Occipital lobe (tissue), 2 donors: ENCODE data around the gene NHSL2. TPM values are rescaled to one million over a fixed set of nuclear protein-coding genes. Genes with fewer than 3 reads are reported as not detected.

Experiments
- DNase-seq: peaks from one replicate; lab custom pipeline; 2025; lab: John Stamatoyannopoulos, UW
- total RNA-seq: library from RNA; depleted of rRNA; stranded (reverse); fragments of >200 nt; gene quantifications from one replicate; pipeline ENCODE4 v1.2.3, GENCODE V29; 2014

Gene NHSL2
- total RNA-seq, 1 donor from 2014 or later: 0.78 TPM

- no peak for DNase-seq
These were observed 106.5 kb downstream of the NHSL2 start for GRCh38 chrX:72016881-72017783.

DNA sequence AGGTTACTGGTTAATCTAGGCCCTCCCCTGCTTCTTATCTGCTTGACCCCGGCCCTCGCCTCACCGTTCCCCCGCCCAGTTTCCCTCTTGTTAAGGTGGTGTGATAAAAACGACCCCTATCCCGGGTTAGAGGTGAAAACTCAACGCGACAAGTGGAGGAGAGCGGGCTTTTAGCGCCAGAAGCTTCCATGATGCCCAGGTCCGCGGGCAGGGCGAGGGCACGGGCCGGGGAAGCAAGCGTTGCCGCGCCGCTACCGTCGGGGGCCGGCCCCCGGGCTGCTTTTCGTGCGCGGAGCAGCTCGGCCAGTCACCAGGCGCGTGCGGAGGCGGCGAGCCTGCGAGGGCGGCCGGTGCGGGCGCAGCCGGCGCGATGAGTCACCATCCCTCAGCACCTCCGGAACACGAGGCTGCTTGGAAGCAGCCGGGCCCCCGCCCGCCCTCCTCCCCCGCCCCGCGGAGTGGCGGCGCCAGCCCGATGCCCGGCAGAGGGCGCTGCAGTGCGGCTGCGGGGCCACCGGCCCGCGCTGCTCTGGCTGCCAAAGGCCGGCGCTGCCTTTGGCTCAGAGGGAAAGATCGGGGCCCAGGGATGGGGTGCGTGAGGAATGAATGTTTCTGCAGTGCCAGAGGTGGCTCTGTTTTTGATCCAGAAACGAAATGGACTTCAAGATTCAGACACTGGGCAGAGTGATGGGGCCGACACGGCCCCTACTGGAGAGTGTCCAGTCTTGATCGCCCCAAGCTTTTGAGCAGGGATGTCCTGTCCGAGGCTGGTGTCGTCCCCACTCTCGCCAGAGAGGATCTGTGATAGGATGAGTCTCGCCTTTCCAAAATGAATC is 107.8 kb downstream of the NHSL2 start:
- peak; percentile 75 for DNase-seq

DNA sequence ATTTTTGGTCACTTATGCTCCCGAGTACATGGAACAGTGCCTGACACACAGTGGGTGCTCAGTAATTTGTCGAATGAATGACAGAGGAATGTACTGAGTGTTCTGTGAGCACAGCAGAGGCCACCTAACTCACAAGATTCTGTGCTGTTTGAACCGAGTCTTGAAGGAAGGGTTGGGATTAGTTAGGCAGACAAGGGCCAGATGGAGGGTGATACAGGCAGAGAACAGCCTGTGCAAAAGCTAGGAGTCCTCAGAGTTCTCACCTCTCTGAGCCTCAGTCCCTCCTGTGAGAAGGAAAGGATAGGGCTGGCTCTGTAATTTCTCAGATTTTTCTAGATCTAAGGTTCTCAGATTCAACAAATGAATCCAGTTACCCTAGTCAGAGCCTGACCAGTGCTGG is 108.8 kb downstream of the NHSL2 start:
- no peak for DNase-seq

DNA sequence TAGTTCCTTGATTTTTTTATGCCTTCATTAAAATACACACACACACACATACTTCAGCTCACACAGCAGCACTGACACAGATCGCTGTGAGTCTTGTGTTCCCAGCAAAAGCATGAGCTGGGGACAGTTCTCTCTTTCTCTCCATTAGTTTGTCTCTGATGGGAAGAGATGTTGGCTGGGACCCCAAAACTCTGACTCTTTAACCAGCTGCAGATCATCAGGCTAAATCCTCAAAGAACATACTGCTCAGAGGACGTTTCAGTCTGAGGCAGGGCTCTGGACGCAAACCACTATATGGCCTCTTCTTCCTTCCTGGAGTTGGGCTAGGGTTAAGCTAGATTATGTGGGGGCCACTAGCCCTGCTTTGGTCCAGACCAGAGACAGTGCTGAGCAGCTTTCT is 109.6 kb downstream of the NHSL2 start:
- DNase-seq: no peak

DNA sequence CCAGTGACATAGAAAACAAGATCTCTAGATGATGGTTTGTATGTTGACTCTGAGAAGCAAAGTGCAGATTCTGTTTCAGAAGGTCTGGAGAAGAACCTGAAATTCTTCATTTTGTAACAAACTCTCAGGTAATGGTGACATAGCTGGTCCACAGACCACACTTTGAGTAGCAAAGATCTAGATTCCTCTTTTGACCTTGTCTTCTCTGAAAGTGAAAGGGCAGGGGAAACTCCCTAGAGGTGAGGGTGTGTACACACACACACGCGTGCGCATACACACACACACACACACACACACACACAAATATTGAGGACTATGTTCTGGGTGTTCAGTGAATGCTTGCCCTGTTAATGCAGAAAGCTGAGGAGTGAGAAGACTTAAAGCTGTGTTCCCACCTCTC is 110.1 kb downstream of the NHSL2 start:
- no peak for DNase-seq

- no peak for DNase-seq
These were observed 111.3 kb downstream of the NHSL2 start for GRCh38 chrX:72021975-72022374.

DNA sequence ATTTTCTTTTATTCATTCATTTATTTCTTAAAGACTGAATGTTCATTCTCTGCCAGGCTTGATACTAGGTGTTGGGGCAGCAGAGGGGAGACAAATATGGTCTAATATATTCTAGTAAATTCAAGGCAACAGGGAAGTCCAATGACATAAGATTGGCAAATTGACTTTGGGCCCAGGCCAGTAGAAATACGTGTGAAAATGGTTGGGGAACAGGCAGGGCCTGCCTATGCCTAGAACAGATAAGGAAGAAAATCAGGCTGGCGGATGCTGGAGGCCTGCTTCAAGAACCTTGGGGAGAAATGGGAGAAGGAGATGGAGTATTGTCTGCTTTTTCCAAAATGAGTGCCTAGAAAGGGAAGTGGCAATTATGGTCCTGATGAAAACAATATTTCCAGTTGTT is 112.4 kb downstream of the NHSL2 start:
- no peak for DNase-seq

GRCh38 chrX:72025236-72025770 is 114.7 kb downstream of the NHSL2 start:
- no peak for DNase-seq

DNA sequence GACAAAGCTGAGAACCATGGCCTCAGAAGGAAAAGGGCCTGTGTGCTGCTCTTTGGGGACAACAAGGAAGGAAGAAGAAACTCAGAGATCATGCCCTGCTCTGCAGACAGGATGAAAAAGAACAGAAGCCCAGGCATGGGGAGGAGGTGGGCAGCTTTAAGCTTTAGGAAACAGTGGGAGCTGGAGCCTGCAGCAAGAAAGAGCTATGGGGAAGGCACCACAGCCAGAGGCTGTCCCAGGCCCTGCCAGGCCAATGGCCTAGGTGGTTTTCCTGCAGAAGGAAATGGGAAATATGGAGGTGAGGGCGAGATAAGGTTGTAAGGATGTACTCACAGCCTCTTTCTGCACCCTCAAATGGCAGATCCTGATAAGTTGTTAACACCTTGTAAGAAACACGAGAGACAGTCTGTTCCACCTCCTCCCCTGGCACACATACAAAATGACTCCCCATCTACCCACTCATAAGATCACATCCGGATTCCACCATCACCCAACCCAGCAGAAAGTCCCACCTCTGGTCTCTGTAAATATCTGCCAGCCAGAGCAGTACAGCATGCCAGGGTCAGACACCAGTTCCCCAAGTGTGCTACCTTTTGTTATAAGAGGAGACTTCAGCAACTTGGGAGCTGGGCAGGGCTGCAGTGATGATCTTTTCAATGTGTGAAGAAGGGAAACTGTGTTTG is 115.8 kb downstream of the NHSL2 start:
- DNase-seq: no peak

GRCh38 chrX:72027024-72027913 is 116.6 kb downstream of the NHSL2 start:
- no peak for DNase-seq

- no peak for DNase-seq
These were observed 117.3 kb downstream of the NHSL2 start for GRCh38 chrX:72027914-72028307.

DNA sequence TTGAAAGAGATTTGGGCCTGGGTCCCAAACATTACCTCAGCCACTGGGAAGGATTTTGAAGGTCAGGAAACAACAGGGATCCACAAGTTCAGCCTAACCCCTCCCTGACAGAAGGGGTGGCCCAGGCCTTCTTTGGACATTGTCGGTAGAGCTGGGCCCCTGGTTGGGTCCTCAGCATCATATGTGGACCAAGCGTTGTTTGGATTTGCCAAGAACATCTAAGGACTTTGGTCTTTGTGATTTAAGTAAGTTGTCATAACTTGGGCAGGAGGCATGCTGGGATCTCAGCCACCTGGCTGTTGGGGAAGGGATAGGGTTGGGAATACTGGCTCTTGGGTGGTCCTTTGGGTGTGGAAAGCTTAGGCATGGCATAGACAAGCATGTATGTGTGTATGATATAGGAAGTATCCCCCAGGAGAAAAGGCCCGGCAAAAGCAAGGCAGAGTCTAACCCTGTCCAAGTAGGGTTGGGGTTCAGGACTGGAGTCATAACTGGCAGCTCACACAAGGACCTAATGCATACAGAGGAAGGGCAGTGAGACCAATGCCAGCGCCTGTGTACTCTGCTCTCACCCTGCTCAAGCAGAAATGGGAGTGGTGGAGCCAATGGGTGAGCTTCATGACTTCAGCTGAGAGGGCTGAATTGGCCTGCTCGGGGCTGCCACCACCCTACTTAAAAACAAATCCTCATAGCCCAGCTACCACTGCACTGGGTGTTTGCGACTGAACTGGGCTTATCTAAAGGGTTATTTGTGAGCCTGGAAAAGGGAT is 118.2 kb downstream of the NHSL2 start:
- no peak for DNase-seq

GRCh38 chrX:72029483-72030411 is 119.1 kb downstream of the NHSL2 start:
- DNase-seq: no peak

- no peak for DNase-seq
These were observed 119.8 kb downstream of the NHSL2 start for GRCh38 chrX:72030431-72030830.

- DNase-seq: no peak
These were observed 120.5 kb downstream of the NHSL2 start for GRCh38 chrX:72031118-72031517.

- no peak for DNase-seq
These were observed 121.0 kb downstream of the NHSL2 start for GRCh38 chrX:72031634-72032033.

DNA sequence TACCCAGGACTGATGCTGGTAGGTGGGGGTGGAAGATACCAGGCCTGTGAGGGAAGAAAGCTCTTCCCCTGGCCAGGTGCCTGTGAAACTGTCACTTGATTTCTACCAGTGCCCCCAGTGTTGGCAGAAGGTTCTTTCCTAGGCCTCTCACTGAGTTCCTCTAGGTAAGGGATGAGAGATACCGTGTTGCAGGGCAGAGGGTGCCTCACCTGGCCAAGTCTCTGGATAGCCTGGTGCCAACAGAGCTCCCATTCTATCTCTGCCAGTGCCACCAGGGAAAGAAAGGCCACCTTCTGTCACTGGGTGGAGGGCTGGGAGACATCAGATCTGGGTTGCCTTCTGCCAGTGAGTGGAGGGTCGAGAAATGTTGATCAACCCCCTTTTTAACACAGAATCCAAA is 127.0 kb downstream of the NHSL2 start:
- DNase-seq: no peak

- DNase-seq: no peak
These were observed 127.4 kb downstream of the NHSL2 start for GRCh38 chrX:72038016-72038415.

DNA sequence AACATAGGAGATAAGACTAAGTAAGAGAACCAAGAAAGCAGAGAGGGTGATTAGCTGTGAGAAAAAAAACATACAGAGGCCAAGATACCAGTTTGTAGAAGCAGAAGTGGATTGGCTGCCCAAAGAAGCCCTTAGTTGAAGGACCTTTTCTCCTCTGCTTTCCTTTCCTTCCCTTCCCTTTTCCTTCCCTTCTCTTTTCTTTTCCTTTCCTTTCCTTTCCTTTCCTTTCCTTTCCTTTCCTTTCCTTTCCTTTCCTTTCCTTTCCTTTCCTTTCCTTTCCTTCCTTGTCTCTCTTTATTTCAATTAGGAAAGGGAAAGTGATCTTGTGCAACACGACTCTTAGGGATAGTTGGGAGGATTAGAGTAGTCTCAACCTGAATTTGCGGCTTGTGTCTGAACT is 128.2 kb downstream of the NHSL2 start:
- no peak for DNase-seq
